GM18909 (cell line): Measurements from ENCODE around the gene CENPV.
"Not testable (repeated sequence)": the region's sequence is repeated elsewhere in the genome, so short reads cannot be mapped to it uniquely, and the experiment has no call there.

Experiments
- ATAC-seq: cut with Tn5 transposase; IDR thresholded peaks from one replicate; pipeline ENCODE4 v1.9.1; 2021; ENCODE audit warnings: mild to moderate bottlenecking; ENCODE audit not compliant: unreplicated experiment, poor library complexity

The CENPV gene

GRCh38 chr17:16353317-16354174 lies at the start of gene CENPV:
TSS of gene CENPV (minus strand) at chr17:16353469. CDS start at chr17:16353436, 33 bp downstream.
- ATAC-seq: peak; percentile 69

GRCh38 chr17:16398270-16399267 lies 45.3 kb upstream of the CENPV start:
- ATAC-seq: peak; percentile 73

- not testable (repeated sequence) for ATAC-seq
Observed at GRCh38 chr17:16396693-16397092, 43.4 kb upstream of the CENPV start.

GRCh38 chr17:16395887-16396286 lies 42.6 kb upstream of the CENPV start:
- ATAC-seq: not testable (repeated sequence)

GRCh38 chr17:16392491-16392890 lies 39.2 kb upstream of the CENPV start:
- ATAC-seq: not testable (repeated sequence)

GRCh38 chr17:16391451-16391850 lies 38.2 kb upstream of the CENPV start:
- no peak for ATAC-seq

- not testable (repeated sequence) for ATAC-seq
Observed at GRCh38 chr17:16386126-16386507, 32.8 kb upstream of the CENPV start.

- no peak for ATAC-seq
Observed at GRCh38 chr17:16384557-16384956, 31.3 kb upstream of the CENPV start.

- ATAC-seq: no peak
Observed at GRCh38 chr17:16383772-16384287, 30.6 kb upstream of the CENPV start.

- no peak for ATAC-seq
Observed at GRCh38 chr17:16383216-16383615, 29.9 kb upstream of the CENPV start.

- peak; percentile 4 for ATAC-seq
Observed at GRCh38 chr17:16381496-16381820, 28.2 kb upstream of the CENPV start.

GRCh38 chr17:16380640-16381495 lies 27.6 kb upstream of the CENPV start, which contains the start of gene UBB:
TSS of gene UBB (plus strand) at chr17:16381091. CDS start at chr17:16381908, 817 bp downstream.
- ATAC-seq: peak; percentile 92

GRCh38 chr17:16379654-16380053 lies 26.4 kb upstream of the CENPV start:
- ATAC-seq: no peak

GRCh38 chr17:16378636-16379282 lies 25.5 kb upstream of the CENPV start:
- ATAC-seq: no peak

- ATAC-seq: no peak
Observed at GRCh38 chr17:16377941-16378341, 24.7 kb upstream of the CENPV start.

- no peak for ATAC-seq
Observed at GRCh38 chr17:16374146-16374938, 21.1 kb upstream of the CENPV start.

GRCh38 chr17:16371742-16372141 lies 18.5 kb upstream of the CENPV start:
- ATAC-seq: no peak

- ATAC-seq: no peak
Observed at GRCh38 chr17:16364625-16365024, 11.4 kb upstream of the CENPV start.
